NB4 (cell line): ENCODE results near the gene ACTMAP.

Source experiments
- MYC ChIP-seq: IDR thresholded peaks from 2 replicates; pipeline ENCODE4 v1.6.1; 2011; ENCODE audit warnings: low read depth, low read length
- POLR2A ChIP-seq: IDR thresholded peaks from 2 replicates; pipeline ENCODE4 v1.6.1; 2011; ENCODE audit warnings: mild to moderate bottlenecking; ENCODE audit not compliant: insufficient read length; ENCODE audit errors: extremely low read depth
- TF ChIP-seq, protein P1 (sequence below): IDR thresholded peaks from one replicate; pipeline ENCODE4 v1.5.1; 2012; ENCODE audit warnings: low read depth, low read length
- TF ChIP-seq, protein P2 (sequence below): IDR thresholded peaks from 2 replicates; pipeline ENCODE4 v1.6.1; 2011; ENCODE audit warnings: low read depth, low read length

DNA sequence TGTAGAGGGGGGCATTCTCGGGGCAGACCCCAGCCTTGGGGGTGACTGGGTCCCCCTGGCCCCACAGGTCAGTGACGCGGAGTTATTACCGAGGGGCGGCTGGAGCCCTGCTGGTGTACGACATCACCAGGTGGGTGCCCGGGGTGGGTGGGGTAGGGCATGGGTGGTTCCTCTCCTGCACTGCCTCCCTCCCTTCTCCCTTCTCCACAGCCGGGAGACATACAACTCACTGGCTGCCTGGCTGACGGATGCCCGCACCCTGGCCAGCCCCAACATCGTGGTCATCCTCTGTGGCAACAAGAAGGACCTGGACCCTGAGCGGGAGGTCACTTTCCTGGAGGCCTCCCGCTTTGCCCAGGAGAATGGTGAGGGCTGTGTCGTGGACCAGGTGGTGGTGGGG lies 33.4 kb upstream of the ACTMAP start:
- no peak for TF ChIP-seq POLR2A
- TF ChIP-seq, protein P1, sequence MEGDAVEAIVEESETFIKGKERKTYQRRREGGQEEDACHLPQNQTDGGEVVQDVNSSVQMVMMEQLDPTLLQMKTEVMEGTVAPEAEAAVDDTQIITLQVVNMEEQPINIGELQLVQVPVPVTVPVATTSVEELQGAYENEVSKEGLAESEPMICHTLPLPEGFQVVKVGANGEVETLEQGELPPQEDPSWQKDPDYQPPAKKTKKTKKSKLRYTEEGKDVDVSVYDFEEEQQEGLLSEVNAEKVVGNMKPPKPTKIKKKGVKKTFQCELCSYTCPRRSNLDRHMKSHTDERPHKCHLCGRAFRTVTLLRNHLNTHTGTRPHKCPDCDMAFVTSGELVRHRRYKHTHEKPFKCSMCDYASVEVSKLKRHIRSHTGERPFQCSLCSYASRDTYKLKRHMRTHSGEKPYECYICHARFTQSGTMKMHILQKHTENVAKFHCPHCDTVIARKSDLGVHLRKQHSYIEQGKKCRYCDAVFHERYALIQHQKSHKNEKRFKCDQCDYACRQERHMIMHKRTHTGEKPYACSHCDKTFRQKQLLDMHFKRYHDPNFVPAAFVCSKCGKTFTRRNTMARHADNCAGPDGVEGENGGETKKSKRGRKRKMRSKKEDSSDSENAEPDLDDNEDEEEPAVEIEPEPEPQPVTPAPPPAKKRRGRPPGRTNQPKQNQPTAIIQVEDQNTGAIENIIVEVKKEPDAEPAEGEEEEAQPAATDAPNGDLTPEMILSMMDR: no peak
- TF ChIP-seq, protein P2, sequence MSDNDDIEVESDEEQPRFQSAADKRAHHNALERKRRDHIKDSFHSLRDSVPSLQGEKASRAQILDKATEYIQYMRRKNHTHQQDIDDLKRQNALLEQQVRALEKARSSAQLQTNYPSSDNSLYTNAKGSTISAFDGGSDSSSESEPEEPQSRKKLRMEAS: no peak
- TF ChIP-seq MYC: no peak
